CD1c-positive myeloid dendritic cell (primary cell): ENCODE results near the gene KIAA0825.
"Not testable (repeated sequence)": the region's sequence is repeated elsewhere in the genome, so short reads cannot be mapped to it uniquely, and the experiment has no call there.

Source experiments
- DNase-seq: peaks from one replicate; pipeline ENCODE4 v3.0.0-alpha.2; 2016; ENCODE audit errors: extremely low spot score

KIAA0825 gene

DNA sequence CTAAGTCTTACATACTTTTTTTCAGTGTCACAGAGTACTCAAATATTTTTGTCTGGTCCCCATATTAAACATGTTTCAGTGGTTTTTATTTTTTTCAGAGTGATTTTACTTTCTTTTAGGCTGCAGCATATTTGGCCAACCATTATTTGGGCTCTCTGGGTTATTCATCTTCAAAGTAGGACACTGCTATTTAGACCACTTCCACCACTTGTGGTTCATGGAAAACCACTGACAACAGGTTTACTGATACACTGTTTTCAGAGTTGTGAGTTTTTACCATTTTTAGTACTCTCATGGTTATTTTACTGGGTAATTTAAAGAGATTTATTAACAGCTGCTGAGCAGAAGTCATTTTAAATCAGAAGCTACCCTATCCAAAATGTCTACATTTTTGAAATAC, 437.6 kb downstream of the KIAA0825 start:
- DNase-seq, result no peak

DNA sequence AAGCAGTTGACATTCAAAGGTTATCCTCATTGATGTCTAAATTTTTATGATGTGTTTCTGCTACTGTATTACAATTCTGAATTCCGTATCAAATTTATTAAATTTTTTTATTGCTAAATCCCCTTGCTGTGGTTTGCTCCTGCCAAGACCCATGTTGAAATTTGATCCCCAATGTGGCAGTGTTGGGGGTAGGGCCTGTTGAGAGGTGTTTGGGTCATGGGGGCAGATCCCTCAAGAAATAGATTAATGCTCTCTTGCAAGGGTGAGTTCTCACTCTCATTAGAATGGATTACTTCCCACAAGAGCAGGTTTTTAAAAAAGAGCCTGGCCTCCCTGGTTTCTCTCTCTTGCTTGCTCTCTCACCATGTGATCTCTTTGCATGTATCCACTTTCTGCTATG, 442.5 kb downstream of the KIAA0825 start:
- DNase-seq, result no peak

- DNase-seq, result no peak
Measured at GRCh38 chr5:94174748-94175411, 443.5 kb downstream of the KIAA0825 start.

GRCh38 chr5:94173100-94173499, 445.3 kb downstream of the KIAA0825 start:
- DNase-seq, result no peak

DNA sequence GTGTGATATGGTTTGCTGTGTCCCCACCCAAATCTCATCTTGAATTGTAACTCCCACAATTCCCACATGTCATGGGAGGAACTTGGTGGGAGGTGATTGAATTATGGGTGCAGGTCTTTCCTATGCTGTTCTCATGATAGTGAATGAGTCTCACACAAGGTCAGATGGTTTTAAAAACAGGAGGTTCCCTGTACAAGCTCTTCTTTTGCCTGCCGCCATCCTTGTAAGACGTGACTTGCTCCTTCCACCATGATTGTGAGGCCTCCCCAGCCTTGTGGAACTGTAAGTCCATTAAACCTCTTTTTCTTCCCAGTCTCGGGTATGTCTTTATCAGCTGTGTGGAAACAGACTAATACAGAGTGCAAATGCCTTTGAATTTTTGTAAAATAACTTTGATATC, 447.3 kb downstream of the KIAA0825 start:
- DNase-seq, result not testable (repeated sequence)

- DNase-seq, result not testable (repeated sequence)
Measured at GRCh38 chr5:94170158-94170557, 448.2 kb downstream of the KIAA0825 start.

GRCh38 chr5:94168151-94168550, 450.3 kb downstream of the KIAA0825 start:
- DNase-seq, result no peak

DNA sequence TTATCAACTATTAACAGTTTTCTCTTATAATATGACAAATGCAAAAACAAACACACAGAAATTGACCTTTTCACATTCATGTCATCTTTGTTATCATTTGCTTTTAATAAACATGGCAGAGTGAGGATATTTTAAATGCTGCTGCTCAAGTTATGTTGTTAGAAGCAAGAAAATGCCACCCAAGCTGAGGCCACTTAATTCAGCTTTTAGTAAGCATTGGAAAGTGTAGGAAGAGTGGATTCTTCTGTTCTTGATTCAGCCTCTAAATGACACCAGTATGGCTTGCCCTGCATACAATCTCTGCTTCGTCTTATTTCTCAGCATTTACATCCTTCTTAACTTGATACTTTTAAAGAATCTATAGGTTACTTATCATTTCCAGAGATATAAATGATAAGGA, 456.6 kb downstream of the KIAA0825 start:
- no peak for DNase-seq

GRCh38 chr5:94159144-94159543, 459.3 kb downstream of the KIAA0825 start:
- DNase-seq, result no peak

DNA sequence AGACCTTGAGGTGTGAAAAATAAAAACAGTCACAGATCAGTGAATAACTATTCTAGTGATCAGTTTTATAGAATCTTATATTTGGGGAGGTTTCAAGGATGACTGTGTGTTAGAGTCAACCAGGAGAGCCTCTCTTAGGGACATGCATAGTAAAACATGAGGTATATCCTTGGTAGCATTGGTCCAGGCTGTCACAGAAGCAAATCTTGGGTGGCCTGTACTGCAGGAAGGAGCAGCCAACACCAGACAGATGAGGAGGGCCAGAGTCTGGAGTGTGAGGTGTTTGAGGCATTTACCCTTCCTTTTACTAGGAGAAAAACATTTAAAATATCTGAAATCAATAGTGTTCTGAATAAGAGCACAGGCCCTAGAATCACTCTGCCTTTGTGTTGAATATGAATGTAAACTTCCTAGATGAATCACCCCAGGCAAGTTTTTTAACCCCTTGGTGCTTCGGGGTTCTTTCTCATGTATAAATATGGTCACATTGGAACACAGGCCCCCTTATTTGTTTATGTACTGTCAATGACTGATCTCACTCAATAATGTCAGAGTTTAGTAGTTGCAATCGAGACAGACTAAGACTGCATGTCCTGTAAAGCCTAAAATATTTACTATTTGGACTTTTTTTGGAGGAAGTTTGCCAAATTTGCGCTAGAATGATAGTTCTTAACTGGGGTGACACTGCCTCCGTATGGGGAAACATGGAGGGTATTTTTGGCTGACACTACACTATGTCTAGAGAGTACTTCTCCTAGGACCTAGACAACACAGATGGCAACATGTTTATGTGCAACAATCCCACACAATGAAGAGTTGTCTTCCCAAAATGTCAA, 460.5 kb downstream of the KIAA0825 start:
- DNase-seq, result no peak

DNA sequence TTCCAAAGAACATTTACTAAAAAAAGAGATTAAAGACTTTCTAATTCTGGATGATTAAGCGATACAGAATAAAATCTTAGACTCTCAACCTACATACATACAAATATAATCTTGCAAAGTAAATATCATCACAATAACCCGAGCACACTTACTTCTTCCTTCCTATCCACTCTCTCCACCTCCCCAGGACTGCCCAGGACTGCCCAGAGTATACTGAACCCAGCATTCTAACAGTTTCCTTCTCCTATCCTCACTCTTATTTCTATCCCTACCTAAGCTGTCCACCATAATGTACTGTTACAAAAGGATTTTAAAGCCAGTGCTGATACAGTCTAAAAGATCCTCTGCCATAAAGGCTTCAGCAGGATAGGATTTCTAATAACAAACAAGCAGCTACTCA, 463.7 kb downstream of the KIAA0825 start:
- no peak for DNase-seq

- no peak for DNase-seq
Measured at GRCh38 chr5:94153736-94154450, 464.5 kb downstream of the KIAA0825 start.

DNA sequence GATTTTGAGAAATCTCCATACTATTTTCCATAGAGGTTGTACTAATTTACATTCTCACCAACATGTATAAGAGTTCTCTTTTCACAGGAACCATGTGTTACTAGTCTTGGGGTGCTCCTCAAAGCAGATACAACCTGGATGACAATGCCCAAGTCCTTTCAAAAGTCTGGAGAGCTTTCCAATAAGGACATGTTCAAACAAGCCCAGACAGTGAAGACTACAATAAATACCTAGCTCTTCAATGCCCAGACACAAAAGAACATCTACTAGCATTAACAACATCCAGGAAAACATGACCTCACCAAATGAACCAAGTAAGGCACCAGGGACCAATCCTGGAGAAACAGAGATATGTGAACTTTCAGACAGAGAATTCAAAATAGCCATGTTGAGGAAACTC, 474.8 kb downstream of the KIAA0825 start:
- not testable (repeated sequence) for DNase-seq

- DNase-seq, result no peak
Measured at GRCh38 chr5:94140300-94140699, 478.1 kb downstream of the KIAA0825 start.

DNA sequence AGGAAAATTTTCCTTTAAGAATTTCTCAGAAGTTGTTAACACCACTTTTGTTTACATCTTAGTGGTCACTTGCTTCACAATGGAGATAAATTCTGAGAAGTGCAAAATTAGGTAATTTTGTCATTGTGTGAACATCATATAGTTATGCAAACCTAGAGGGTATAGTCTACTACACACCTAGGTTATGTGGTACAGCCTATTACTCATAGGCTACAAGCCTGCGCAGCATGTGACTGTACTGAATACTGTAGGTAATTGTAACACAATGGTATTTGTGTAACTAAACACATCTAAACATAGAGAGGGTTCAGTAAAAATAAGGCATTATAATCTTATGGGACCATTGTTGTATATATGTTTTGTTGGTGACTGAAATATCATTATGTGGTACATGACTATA, 488.3 kb downstream of the KIAA0825 start:
- no peak for DNase-seq

GRCh38 chr5:94125107-94125506, 493.3 kb downstream of the KIAA0825 start:
- DNase-seq, result no peak

- DNase-seq, result not testable (repeated sequence)
Measured at GRCh38 chr5:94116317-94116716, 502.1 kb downstream of the KIAA0825 start.

DNA sequence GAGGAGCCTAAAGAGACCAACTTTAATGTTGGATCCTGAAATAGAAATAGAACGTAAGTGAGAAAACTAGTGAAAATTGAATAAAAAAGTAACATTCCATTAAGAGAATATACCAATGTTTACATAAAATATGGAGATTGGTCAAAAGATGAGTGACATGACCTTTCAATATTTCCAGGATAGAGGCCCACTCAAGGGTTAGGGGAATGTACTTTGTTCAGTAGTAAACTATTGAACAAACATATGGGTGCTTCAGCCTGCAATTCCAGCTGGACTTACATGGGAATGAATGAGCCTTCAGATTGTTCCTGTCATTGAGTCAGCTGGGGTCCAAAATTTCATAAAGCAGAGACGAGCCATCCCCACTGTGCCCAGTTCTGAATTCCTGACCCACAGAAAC, 505.3 kb downstream of the KIAA0825 start:
- DNase-seq, result no peak

DNA sequence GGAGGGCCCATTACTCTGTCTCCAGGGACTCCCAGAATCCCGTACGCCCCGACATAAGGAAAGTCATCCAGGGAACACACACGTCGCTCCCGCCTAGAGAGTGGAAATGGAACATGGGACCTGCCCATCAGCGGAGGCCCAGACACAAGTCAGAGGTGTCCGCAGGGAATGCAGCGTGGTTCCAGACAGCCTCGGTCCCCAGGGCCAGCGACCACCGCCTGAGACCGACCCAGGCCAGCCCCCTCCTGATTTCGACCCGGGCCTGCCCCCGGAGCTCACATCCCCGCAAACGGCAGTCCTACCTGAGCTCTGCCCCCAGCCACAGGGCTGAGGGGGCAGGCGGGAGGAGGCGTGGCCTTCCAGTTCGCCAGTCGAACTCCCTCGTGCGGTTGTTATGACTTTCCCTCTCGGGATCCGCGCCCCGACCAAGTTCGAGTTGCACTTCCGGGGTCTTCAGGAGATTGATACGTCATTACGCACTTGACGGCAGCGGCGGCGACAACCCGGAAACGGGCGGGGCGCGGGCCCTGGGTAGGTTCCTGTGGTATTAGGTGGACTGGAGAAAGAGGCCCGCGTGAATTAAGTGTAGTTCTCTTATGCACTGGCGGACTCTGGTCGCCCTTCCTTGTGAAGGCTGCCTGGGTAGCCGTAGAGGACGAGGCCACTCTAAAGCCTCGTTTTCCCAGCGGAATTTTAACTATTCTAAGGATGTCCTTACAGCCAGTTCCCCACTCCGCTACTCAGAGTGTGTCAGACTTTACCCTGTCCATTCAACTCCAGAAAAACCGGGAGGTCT, 507.0 kb downstream of the KIAA0825 start:
- peak; percentile 95 for DNase-seq

GRCh38 chr5:94103514-94104245, 514.7 kb downstream of the KIAA0825 start:
- no peak for DNase-seq
